Measurements from ENCODE around the gene THSD7B.

- no peak for TF ChIP-seq CTCF (IDR thresholded peaks at IDR 0.05)
- no peak for TF ChIP-seq POLR2AphosphoS5 (IDR thresholded peaks at IDR 0.05)
Observed at GRCh38 chr2:136860443-136860958, 95.2 kb downstream of the THSD7B start.

Data from prostate gland (tissue), 2 donors.